Hypothalamus (tissue), 51 donors: ENCODE data around the gene CLIC3.

ENCODE experiments used
- DNase-seq, 51 donors: peaks; one replicate each; lab custom pipeline; 2025; lab: John Stamatoyannopoulos, UW

The CLIC3 gene

DNA sequence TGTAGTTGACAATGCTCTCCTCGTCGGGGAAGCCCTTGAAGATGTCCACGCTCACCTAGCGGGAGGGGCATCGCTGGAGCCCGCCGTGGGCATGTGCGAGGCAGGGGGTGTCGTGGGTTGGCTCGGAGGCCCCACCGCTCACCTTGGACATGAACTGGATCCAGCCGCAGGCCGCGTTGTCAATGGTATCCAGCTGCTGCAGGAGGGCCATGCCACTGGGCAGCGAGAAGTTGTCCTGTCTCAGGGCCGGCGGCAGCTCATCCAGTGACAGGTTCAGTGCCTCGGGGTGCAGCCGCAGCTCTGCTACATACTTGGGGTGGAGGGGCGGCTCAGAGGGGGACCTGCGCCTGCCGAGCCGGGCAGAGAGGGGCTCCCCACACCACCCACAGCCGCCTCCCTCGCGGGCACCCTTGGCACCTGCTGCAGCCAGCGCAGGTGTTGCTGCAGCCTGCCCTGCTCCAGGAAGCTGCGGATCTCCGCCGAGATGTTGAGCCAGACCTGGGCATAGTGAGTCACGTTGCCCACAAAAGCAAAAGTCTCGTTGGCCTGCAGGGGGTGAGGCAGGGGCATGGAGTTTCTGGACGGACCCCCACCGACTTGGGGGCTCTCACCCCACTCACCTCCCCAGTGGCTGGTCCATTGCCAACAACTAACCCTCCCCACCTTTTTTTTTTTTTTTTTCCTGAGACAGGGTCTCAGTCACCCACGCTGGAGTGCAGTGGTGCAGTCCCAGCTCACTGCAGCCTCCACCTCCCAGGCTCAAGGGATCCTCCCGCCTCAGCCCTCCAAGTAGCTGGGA lies 22.6 kb upstream of the CLIC3 start:
- DNase-seq = no peak

DNA sequence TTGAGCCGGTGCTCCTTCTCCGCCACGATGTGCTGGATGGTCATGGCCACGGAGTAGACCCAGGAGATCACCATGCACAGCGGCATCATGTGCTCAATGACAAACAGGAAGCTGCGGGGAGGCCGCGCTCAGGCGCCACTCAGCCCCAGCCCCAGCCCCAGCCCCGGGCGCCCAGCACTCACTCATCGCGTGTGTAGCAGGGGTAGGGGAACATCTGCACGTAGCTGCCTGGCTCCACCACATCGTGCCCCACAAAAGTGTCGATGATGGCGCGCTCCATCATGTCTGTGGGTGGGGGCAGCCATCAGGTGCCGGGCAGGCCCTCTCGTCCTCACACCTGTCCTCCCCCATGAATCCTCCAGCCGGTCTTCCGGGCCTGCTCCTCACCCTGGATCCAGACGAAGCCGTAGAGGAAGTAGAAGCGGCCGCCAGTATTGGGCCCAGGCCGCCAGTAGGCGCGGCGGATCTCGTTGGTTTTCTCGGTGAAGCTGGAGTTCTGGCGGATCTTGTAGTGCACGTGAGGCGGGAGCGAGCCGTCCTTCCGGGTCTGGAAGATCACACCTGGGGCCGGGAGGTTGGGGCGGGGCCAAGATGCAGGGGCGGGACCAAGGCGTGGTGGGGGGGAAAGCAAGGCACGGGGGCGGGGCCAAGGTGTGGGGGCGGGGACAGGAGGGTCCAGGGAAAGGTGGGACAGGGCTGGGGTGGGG lies 21.6 kb upstream of the CLIC3 start:
- DNase-seq = no peak

DNA sequence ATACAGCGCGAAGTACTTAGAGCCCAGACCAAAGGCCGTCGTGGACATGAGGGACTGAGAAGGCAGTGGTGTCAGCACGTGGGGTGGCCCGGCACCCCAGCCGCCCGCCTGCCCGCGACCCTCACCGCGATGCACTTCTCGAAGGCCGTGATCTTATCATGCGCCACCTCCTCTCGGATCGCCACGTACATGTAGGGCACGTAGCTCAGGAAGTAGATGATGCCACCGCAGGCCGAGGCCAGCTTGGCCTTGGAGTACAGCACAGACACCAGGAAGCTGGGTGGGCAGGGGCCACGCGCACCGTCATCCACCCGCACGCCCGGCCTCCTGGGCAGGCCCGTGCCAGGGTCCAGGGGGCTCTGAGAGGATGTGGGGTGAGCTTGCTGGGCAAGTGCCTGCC lies 20.7 kb upstream of the CLIC3 start:
- no peak for DNase-seq

DNA sequence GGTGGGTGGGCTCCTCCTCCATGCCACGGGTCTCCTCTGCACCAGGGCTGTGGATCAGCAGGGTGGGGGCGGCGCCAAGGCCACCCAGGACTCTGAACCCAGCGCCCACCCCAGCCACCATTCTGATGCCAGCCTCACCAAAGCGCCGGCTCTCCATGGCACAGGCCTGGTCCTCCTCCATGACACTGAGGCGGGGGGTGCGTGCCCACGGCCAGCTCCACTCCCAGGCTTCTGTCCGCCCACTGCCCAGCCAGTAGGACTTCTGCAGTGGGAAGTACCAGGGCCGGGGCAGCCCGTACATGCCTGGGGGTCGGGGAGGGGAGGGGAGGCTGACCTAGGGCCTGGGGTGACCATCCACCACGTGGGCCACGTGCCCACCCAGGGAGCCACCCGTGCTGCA lies 20.1 kb upstream of the CLIC3 start:
- DNase-seq = no peak

DNA sequence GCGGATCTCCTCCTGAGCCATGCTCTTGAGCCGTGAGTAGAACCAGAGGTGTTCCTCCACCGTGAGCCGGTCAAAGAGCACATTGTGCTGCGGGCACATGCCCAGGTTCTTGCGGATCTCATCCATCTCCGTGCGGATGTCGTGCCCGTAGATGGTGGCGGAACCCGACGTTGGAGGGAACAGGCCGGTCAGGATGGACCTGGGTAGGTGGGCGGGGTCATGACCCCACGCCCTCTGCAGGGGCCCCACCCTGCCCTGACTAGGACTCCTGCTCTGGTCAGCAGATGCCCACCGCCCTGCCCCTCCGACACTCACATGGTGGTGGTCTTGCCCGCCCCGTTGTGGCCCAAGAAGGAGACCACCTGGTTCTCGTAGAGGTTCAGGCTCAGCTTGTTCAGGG lies 19.6 kb upstream of the CLIC3 start:
- no peak for DNase-seq

DNA sequence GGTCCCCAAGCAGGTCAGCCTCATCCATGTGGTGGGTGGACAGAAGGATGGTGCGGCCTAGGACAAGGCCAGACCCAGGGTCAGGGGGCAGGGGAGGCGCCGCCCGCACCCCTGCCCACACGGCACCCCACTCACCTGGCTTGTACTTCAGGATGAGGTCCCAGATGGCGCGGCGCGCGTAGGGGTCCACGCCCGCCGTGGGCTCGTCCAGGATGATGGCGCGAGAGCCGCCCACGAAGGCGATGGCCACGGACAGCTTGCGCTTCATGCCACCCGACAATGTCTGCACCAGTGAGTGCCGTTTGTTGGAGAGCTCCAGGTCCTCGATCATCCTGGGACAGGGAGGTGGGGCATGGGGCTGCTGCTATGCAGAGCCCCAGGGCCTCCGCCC lies 19.2 kb upstream of the CLIC3 start:
- no peak for DNase-seq

DNA sequence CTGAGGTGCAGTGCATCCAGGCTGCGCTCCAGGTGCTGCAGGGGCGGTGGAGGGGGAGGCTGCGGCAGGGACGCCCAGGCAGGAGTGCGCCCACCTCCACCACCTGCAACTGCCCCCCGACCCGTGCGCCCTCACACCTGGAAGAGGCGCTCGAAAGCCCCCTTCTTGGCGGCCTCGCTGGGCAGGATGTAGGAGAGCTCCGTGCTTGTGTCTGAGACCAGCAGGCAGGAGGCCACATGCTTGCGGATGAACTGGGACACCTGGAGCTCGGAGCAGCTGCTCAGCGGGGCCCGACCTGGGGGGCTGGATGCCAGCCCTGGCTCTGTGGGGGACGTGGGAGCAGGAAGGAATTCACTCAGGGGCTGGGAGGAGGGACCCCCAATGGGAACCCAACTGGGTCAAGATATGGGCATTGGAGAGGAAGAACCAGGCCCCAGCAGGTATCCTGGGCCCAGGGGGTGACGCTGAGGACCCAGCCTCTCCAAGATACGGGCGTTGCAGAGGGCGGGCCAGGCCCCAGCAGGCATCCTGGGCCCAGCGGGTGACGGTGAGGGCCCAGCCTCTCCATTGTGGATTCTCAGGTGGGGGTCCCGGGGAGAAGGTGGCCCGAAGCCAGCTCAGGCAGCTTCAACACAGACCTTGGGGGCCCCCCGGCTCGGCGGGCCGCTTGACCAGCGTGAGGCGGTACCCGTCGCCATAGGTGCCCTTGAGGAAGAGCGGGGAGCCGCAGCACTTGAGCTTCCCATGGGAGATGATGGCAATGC lies 18.6 kb upstream of the CLIC3 start:
- no peak for DNase-seq

DNA sequence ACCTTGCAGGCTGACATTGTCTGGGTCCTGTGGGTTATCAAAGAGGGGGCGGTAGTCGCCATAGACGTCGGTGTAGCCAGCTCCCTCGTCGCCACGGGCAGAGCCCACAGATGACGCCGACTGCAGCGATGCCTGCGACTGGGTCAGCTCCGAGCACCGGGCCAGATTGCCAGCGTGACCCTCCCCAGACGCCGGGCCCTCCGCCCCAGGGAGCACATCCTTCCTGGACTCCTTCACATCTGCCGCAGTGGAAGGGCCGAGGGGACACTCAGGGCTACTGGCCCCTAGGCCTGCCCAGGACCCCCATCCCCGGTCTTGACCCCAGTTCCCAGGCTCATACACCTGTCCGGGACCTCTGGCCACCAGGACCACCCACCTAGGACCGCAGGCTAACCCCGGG lies 17.8 kb upstream of the CLIC3 start:
- no peak for DNase-seq

DNA sequence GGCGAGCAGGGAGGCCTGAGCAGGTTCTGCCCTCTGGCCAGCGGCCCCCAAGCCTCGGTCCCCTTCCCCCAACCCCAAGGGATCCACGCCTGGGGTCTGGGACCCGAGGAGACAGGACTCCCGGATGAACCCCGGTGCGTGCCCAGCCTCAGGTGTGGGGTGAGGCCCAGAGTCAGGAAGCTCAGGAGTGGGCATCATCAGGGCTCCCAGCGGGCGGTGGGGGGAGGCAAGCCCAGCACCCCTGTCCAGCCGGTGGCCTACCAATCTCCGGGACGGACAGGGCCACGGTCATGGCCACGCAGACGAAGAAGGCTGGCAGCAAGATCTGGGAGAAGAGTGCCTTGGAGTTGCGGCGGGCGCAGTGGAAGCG lies 17.2 kb upstream of the CLIC3 start:
- no peak for DNase-seq

DNA sequence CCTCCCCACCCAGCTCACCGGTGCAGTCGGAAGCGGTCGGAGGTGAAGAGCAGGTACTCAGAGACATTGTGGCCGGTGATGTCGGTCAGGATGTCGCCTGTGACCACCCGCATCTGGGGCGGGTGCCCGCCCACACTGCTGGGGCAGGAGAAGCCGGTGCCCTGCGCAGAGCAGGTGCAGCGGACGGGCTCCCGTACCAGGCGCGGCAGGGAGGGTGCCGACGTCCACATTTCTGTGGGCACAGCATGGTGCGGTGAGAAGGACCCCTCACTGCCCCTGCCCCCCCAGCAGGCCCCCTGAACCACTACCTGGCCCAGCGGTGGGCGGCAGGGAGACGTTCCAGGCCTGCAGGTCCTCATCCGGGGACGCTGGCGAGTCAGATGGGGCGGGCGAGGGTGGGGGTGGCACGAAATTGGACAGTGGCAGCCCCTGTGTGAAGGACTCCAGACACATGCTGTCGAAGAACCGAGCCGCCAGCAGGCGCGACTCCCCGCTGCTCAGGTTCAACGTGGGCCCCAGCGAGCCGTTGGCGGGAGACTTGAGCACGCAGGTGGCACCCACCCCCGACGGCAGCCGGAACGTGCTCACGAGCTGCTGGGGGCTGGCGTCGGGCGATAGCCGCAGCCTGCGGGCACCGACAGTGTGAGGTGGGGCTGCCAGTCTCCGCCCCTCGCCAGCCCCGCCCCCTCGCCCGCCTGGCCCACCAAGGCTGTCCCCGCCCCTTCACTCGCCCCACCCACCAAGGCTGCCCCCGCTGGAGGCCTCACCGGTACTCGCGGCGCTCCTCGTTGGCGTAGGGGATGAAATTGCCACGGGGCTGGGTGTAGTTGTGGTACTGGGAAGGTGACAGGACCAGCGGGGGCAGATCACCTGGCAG lies 16.6 kb upstream of the CLIC3 start:
- DNase-seq = peak in 1 of 51 donors; percentile 20

DNA sequence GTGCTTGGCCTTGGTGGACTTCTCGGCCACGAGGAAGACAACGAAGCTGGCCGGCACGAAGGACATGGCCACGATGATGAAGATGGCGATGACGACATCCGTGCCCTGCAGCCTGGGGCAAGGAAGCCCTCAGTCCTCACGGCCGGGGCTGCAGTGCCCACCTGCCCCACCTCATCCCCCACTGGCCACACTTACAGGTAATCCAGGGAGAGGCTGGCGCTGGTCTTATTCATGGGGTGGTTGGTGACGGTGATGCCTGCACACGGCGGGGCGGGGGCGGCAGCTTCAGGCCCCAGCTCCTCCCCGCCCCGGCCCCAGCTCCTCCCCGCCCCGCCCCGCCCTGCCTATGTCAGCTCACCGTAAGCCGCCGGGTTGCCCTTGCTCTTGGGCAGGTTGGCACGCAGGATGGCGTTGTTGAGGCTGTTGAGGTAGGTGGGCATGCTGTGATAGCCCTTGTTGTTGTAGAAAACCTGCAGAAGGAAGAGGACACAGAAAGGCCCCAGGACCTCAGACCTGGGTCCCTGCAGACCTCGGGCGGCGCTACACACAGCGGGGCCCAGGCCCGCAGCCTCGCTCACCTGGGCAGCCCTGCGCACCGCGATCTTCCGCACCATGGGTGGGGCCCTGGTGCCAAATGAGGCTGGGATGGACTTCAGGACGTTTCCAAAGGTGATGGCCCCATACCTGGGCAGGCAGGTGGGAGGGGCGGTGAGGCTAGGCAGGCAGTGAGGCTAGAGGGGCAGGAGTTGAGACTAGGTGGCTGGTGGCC lies 15.7 kb upstream of the CLIC3 start:
- DNase-seq = no peak

DNA sequence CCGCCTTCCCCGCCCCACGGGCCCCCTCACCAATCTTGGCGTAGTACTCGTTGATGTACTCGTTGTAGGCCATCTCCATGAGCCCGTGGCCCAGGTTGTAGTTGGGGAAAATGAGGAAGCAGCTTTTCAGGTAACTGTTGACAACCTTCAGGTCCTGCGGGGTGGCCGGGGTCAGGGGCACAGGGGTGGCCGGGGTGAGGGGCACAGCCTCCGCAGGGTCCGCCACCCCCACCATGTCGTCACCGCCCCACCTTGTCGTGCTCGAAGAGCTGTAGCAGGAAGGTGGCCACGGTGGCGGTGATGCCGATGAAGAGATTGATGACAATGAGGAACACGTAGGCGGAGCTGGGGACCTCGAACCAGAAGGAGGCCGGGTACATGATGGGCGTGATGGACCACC lies 14.8 kb upstream of the CLIC3 start:
- no peak for DNase-seq

DNA sequence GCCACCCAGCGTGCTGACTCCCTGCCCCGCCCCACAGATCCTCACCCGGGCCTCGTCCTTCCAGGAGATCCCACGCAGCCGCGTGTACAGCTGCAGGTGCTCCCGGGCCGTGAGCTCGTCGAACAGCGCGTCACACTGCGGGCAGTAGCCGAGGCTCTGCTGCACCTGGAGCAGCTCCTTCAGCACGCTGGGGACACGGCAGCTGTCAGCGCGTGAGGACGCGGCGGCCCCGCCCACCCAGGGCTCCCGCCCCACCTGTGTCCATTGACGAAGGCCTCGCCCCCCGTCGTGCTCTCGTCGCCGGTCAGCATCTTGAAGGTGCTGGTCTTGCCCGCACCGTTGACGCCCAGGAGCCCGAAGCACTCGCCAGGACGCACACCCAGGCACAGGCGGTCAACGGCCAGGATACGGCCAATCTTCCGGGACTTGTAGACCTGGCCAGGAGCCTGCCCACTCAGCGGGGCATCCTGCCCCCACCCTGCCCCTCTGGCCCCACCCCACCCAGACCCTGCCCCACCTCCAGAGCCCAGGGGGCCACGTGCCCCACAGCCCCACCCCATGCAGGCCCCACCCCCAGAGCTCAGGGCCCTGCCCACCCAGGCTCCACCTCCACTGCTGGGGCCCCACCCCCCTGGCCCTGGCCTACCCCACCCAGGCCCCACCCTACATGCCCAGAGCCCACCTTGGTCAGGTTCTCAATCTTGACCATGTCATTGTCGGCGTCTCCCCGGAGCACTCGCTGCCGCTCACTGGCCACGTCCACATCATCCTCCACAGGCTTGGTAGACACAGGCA lies 13.8 kb upstream of the CLIC3 start:
- DNase-seq = no peak

DNA sequence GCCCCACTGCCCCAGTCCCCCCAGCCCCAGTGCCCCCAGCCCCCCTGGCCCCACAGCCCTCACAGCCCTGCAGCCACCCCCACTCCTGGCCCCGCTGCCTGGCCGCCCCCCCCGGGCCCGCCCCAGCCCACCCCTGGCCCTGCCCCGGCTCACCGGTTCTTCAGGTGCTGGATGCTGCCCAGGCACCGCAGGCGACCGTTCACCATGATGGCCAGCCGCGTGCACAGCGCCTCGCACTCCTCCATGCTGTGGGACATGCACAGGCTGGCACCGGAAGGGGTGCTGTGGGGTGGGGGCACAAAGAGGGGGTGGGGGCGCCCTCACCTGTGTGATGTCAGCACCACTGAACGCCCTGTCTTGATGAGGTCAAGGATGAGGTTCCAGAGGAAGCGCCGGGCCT lies 12.8 kb upstream of the CLIC3 start:
- DNase-seq = no peak

DNA sequence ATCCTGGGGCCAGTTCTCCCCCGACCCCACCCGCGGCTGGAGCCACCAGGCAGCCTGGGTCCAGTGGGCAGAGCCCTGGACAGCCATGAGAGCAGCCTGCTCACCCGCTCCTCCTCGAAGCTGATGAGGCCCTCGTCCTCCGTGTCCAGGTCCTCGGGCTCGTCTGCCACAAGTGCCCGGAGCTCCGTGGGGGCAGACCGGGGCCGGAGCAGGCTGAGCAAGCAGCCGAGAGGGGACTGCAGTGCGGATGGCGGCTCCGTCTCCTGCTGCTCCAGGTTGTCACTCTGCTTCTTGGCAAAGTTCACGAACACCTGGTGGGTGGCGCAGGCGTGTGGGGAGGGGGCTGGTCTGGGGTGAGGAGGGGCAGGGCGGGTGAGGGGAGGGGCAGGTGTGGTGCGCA lies 11.9 kb upstream of the CLIC3 start:
- DNase-seq = no peak

DNA sequence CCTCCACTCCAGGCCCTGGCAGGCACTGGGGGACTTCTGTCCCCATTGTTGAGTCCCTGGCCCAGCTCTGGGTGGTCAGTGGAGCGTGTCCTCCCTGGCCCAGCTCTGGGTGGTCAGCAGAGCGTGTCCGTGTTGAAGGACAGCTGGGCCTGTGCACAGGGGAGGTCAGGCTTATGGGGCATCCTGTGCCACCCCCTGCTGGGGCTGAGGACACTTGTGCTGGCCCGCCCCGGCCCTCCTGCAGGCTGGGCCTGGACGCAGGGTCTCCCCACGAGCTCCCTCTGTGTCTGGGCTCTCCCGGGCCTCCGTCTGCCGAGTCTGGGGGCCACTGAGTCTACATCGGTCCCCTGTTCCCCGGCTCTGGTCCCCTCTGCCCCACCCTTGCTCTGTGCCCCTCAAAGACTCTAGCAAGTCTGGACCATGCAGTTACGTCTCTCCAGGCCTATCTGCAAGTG lies 11.5 kb upstream of the CLIC3 start:
- no peak for DNase-seq

DNA sequence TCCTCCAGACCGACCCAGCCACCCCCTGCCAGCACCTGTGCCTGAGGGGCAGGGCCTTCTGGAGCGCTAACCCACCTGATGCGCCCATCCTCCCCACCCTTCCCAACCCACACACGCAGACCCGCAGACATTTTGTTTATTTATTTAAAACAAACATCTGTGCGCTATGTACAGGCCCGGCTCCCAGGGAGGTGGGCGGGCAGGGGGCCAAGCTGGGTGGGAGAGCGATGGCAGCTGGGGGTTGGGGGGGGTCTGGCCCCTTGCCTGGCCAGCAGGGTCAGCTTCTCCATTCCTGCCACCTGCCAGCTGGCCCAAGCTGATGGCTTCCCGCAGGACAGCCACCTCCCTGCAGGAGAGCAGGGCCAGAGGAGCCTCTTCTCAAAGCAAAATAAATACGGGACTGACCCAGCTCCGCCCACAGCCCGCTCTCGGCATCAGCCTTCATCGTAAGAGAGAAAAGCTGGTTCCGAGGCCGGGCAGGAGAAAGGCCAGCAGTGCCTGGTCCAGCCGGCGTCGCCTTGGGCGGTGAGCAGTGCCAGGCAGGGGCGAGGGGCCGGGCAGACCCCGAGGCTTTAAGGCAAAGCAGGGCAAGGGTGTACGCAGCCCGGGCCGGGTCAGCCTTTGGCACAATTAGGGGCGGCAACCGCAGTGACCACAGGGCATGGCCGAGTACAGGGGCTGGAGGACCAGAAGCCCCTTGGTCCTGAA lies 10.9 kb upstream of the CLIC3 start:
- DNase-seq = no peak
